GM12891 (cell line): ENCODE data around the gene ZNF598. TPM values are rescaled to one million over a fixed set of nuclear protein-coding genes. Genes with fewer than 3 reads are reported as not detected.

Experiments used
- DNase-seq: peaks from one replicate; pipeline ENCODE4 v3.0.0; 2011; ENCODE audit warnings: low spot score; ENCODE audit not compliant: insufficient read length
- FAIRE-seq: peaks from 2 replicates; lab custom pipeline; 2011; peaks lifted over from hg19 to GRCh38; lab: Jason Lieb, UNC
- PAX5 ChIP-seq: IDR thresholded peaks from 2 replicates; pipeline ENCODE4 v1.6.1; 2011; ENCODE audit warnings: low read length, moderate library complexity, mild to moderate bottlenecking; ENCODE audit not compliant: insufficient read depth, severe bottlenecking
- POLR2A ChIP-seq: IDR thresholded peaks from 2 replicates; pipeline ENCODE4 v1.6.1; 2011; ENCODE audit warnings: low read depth, low read length, control low read depth
- POLR2AphosphoS5 ChIP-seq: IDR thresholded peaks from 2 replicates; pipeline ENCODE4 v1.6.1; 2011; ENCODE audit warnings: low read depth, low read length, control low read depth
- POU2F2 ChIP-seq: IDR thresholded peaks from 2 replicates; pipeline ENCODE4 v1.6.1; 2011; ENCODE audit warnings: low read depth, mild to moderate bottlenecking, control low read depth, low read length, moderate library complexity
- SPI1 ChIP-seq: IDR thresholded peaks from 2 replicates; pipeline ENCODE4 v1.6.1; 2011; ENCODE audit warnings: low read depth, low read length, control low read depth
- TAF1 ChIP-seq: IDR thresholded peaks from 2 replicates; pipeline ENCODE4 v1.6.1; 2011; ENCODE audit warnings: low read depth, low read length, control low read depth
- polyA plus RNA-seq: library from polyadenylated mRNA; unstranded; fragments of >200 nt; gene quantifications from one replicate; pipeline ENCODE4 v1.2.1, GENCODE V29; 2012; ENCODE audit warnings: low read depth, missing spikeins, inconsistent platforms; ENCODE audit not compliant: missing spikeins

ZNF598 gene
- 25.4 TPM for polyA plus RNA-seq

- DNase-seq (peak; percentile 97), FAIRE-seq (peak; percentile 98)
- TF ChIP-seq POU2F2 (peak; percentile 52), PAX5 (no peak), POLR2AphosphoS5 (peak; percentile 82), POLR2A (peak; percentile 87), TAF1 (peak; percentile 50), SPI1 (peak; percentile 56)
Observed at GRCh38 chr16:2009791-2010510, at the start of gene ZNF598. Gene ZNF598 (minus strand): TSS chr16:2009821.

DNA sequence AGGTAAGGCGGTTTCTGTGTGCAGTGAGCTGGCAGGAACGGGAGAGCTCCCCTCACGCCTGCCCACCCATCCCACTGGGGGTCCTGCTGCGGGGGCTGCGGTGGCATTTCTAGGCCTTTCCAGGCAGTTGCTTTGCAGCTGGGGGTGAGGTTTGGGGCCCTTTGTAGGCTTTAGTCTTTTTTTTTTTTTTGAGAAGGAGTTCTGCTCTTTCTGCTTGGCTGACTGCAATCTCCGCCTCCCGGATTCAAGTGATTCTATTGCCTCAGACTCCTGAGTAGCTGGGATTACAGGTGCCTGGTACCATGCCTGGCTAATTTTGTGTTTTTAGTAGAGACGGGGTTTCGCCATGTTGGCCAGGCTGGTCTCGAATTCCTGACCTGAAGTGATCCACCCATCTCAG lies 49.3 kb upstream of the ZNF598 start:
- TF ChIP-seq SPI1 (no peak), PAX5 (no peak), POLR2A (no peak)
- DNase-seq: no peak
- FAIRE-seq: no peak

DNA sequence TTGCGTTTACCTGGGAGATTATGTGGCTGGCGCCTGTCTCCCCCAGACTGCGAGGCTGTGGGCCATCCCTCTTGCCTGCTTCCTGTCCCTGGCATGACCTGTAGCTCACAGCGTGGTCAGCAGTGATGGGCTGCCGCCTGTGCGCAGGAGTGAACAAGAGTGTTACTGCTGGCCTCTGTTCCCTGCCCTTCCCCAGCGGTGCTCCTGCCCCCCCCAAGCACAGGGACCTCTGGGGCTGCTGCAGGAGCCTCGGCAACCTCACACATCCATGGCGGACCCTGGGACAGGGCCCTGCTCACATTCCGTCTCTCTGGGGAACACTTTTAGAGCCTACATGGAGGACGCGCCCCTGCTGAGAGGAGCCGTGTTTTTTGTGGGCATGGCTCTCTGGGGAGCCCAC lies 48.8 kb upstream of the ZNF598 start:
- DNase-seq: no peak
- TF ChIP-seq TAF1 (no peak), POLR2AphosphoS5 (no peak), POLR2A (no peak), PAX5 (no peak), SPI1 (no peak), POU2F2 (no peak)
- FAIRE-seq: no peak

DNA sequence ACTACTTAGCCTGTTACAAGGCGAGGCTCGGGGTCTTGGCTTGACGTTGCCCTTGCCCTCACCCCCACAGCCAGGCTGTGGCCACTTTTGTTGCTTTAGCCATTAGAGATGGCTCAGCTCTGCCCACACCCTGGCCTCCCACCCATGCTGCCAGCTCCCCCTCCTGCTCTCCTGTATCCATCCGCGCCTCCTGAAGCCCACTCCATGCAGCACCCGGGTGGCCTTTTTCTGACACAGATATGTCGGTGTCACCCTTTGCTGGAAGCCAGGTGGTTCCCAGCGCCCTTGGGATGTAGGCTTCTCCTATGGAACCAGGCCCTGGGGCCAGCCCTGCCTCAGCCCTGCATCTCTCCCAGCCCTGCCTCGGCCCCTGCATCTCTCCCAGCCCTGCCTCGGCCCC lies 47.8 kb upstream of the ZNF598 start:
- DNase-seq (no peak), FAIRE-seq (no peak)
- no peak for TF ChIP-seq POU2F2
- no peak for TF ChIP-seq SPI1
- TF ChIP-seq PAX5: no peak
- no peak for TF ChIP-seq TAF1
- TF ChIP-seq POLR2AphosphoS5: no peak
- TF ChIP-seq POLR2A: no peak

DNA sequence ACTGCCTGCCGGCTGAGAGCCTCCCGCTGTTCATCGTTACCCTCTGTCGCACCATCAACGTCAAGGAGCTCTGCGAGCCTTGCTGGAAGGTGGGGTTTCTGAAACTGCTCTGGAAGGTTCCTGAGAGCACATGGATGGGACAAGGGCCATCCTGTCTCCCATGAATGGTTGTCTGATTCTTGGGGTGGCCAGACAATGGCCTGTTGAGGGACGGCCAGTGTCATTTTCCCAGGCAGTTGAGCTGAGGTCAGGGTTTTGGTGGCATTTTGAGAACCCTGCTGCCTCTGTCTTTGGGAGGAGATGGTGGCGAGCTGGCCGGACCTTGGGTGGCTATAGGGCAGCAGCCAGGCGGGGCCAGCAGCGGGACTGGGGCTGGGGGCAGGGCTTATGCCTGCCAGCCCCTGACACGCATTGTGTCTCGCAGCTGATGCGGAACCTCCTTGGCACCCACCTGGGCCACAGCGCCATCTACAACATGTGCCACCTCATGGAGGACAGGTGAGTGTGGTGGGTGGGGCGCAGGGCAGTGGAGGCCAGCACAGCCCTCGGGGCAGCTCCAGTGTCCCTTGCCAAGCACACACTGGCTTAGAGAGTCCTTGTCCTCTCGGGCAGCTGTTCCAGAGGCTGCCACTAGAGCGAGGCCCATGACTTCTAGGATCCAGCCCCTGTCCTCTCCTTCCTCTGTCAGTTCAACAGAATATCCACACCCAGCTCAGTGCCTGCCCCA lies 47.2 kb upstream of the ZNF598 start:
- TF ChIP-seq PAX5 (no peak), POLR2A (no peak), POU2F2 (no peak), SPI1 (no peak), POLR2AphosphoS5 (no peak), TAF1 (no peak)
- FAIRE-seq (no peak), DNase-seq (no peak)

- no peak for DNase-seq
- no peak for FAIRE-seq
- no peak for TF ChIP-seq TAF1
- no peak for TF ChIP-seq PAX5
- TF ChIP-seq POLR2AphosphoS5: no peak
- TF ChIP-seq SPI1: no peak
- TF ChIP-seq POU2F2: no peak
- no peak for TF ChIP-seq POLR2A
Observed at GRCh38 chr16:2056077-2056476, 46.5 kb upstream of the ZNF598 start.

- FAIRE-seq: no peak
- DNase-seq: no peak
- TF ChIP-seq POU2F2 (no peak), SPI1 (no peak), POLR2AphosphoS5 (no peak), TAF1 (no peak), POLR2A (no peak)
Observed at GRCh38 chr16:2054543-2055245, 45.1 kb upstream of the ZNF598 start.

GRCh38 chr16:2053897-2054296 lies 44.3 kb upstream of the ZNF598 start:
- no peak for TF ChIP-seq PAX5
- no peak for TF ChIP-seq TAF1
- TF ChIP-seq POU2F2: no peak
- no peak for TF ChIP-seq SPI1
- no peak for TF ChIP-seq POLR2A
- DNase-seq: no peak
- no peak for FAIRE-seq

- DNase-seq (no peak), FAIRE-seq (no peak)
- TF ChIP-seq SPI1: no peak
- TF ChIP-seq POLR2AphosphoS5: no peak
- TF ChIP-seq TAF1: no peak
- TF ChIP-seq POU2F2: no peak
- TF ChIP-seq PAX5: no peak
- TF ChIP-seq POLR2A: no peak
Observed at GRCh38 chr16:2053211-2053610, 43.6 kb upstream of the ZNF598 start.
